Measurements from ENCODE around the gene EHD4.

The EHD4 gene

DNA sequence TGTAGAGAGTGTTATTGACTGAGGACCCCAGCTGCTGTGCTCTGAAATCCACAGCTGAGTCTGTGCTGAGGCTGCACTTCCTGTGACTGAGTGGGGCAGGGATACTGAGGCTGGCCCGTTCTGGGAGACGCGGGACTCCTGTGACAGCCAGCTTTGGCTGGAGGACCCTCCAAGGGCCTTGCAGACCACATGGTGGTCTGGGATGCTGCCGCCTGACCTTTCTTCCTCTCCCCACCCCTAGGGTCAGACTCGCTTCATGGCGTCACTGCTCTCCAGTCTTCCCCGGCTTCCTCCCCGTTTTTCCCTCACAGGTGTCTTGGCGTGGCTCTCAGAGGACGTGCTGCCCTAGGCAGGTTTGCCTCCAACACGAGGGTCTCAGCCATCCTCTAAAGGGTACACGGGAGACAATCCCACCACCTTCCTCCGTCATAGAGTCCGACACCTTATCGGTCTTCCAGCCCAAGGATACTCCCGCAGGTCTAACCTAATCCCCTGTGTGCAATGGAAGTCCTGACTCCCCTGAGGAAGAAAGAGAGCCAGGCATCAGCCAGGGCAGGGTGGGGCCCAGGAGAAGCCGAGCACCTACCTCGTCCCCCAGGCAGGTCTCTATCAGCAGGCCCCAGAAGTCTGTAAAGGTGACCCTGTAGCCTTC, 19.9 kb upstream of the EHD4 start:
- Histone ChIP-seq H3K79me2 (ENCODE audit: insufficient read depth, low read length) (no peaks in the 10 kb centered on the region), H3K9me2 (ENCODE audit: low read depth, low read length) (no peaks in the 10 kb centered on the region), H3K4me3 (ENCODE audit: low read depth, low read length, poor library complexity, severe bottlenecking) (no peak overlapping the region), H3K4me1 (ENCODE audit: insufficient read depth, low read length, severe bottlenecking) (no peaks in the 10 kb centered on the region), H3K9ac (ENCODE audit: low read length) (no peak overlapping the region), H3F3A (ENCODE audit: insufficient read depth, low read length) (no peaks in the 10 kb centered on the region), H3K27me3 (ENCODE audit: insufficient read depth, low read length) (0 out of 2 replicates have a peak, but pooled peaks cover 5% of the 10 kb centered on the region), H2AFZ (ENCODE audit: low read length) (no peak overlapping the region), H3K9me3 (ENCODE audit: low read length) (no peaks in the 10 kb centered on the region), H3K27ac (ENCODE audit: low read depth, low read length, poor library complexity, severe bottlenecking) (no peak overlapping the region), H4K20me1 (ENCODE audit: insufficient read depth, low read length) (no peaks in the 10 kb centered on the region), H3K36me3 (ENCODE audit: insufficient read depth, low read length) (no peaks in the 10 kb centered on the region), H3K4me2 (ENCODE audit: low read length) (no peak overlapping the region)
- TF ChIP-seq EZH2 (IDR thresholded peaks at IDR 0.05; ENCODE audit: borderline replicate concordance, low read length): no peak
- TF ChIP-seq, protein P1, sequence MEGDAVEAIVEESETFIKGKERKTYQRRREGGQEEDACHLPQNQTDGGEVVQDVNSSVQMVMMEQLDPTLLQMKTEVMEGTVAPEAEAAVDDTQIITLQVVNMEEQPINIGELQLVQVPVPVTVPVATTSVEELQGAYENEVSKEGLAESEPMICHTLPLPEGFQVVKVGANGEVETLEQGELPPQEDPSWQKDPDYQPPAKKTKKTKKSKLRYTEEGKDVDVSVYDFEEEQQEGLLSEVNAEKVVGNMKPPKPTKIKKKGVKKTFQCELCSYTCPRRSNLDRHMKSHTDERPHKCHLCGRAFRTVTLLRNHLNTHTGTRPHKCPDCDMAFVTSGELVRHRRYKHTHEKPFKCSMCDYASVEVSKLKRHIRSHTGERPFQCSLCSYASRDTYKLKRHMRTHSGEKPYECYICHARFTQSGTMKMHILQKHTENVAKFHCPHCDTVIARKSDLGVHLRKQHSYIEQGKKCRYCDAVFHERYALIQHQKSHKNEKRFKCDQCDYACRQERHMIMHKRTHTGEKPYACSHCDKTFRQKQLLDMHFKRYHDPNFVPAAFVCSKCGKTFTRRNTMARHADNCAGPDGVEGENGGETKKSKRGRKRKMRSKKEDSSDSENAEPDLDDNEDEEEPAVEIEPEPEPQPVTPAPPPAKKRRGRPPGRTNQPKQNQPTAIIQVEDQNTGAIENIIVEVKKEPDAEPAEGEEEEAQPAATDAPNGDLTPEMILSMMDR (IDR thresholded peaks at IDR 0.05; ENCODE audit: low read length): no peak

DNA sequence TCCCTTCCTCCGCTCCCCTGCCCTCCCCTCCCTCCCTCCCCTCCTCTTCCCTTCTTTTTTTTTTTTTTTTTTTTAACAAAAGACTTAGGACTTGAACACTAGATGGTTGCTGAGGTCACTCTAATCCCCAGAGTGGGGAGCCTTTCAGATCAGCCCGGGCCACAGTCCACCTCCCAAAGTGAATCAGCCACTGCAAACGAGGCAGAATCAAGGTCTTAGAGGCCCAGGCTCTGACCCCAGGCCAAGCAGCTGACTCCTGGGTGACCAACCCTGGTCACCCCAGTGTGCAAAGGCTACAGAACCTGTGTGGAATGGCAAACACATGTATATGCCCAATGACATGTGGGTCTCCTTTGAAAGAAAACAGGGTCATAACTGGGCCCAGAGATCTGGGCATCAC, 18.3 kb upstream of the EHD4 start:
- Histone ChIP-seq H3K27me3 (ENCODE audit: insufficient read depth, low read length) (0 out of 2 replicates have a peak, but pooled peaks cover 3% of the 10 kb centered on the region), H4K20me1 (ENCODE audit: insufficient read depth, low read length) (no peaks in the 10 kb centered on the region), H3K79me2 (ENCODE audit: insufficient read depth, low read length) (no peaks in the 10 kb centered on the region), H2AFZ (ENCODE audit: low read length) (no peak overlapping the region), H3K9ac (ENCODE audit: low read length) (no peak overlapping the region), H3K27ac (ENCODE audit: low read depth, low read length, poor library complexity, severe bottlenecking) (no peak overlapping the region), H3F3A (ENCODE audit: insufficient read depth, low read length) (no peaks in the 10 kb centered on the region), H3K36me3 (ENCODE audit: insufficient read depth, low read length) (no peaks in the 10 kb centered on the region), H3K4me3 (ENCODE audit: low read depth, low read length, poor library complexity, severe bottlenecking) (no peak overlapping the region), H3K9me2 (ENCODE audit: low read depth, low read length) (no peaks in the 10 kb centered on the region), H3K4me2 (ENCODE audit: low read length) (no peak overlapping the region), H3K9me3 (ENCODE audit: low read length) (no peaks in the 10 kb centered on the region), H3K4me1 (ENCODE audit: insufficient read depth, low read length, severe bottlenecking) (no peaks in the 10 kb centered on the region)
- no peak for TF ChIP-seq EZH2 (IDR thresholded peaks at IDR 0.05; ENCODE audit: borderline replicate concordance, low read length)
- TF ChIP-seq, protein P1 (IDR thresholded peaks at IDR 0.05; ENCODE audit: low read length): no peak

DNA sequence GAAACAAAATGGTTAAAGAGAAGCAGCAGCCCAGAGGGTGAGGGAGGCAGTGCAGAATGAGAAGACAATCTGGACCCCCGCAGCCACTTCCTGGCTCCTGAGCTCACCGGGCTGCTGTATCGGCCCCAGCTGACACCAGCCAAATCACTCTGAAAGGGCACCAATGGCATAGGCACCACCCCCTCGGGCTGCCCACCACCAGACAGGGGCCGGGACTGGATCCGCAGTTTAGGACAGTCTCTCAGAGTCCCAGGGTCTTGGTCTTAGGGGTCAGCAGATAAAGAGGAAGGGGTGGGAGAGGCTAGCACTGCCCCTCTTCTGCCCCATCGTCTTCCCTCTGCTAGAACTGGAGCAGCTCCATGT, 17.9 kb upstream of the EHD4 start:
- Histone ChIP-seq H3K4me3 (ENCODE audit: low read depth, low read length, poor library complexity, severe bottlenecking) (no peak overlapping the region), H3K9me2 (ENCODE audit: low read depth, low read length) (no peaks in the 10 kb centered on the region), H3K36me3 (ENCODE audit: insufficient read depth, low read length) (no peaks in the 10 kb centered on the region), H3K9ac (ENCODE audit: low read length) (no peak overlapping the region), H4K20me1 (ENCODE audit: insufficient read depth, low read length) (no peaks in the 10 kb centered on the region), H3K27me3 (ENCODE audit: insufficient read depth, low read length) (no peaks in the 10 kb centered on the region), H3K9me3 (ENCODE audit: low read length) (no peaks in the 10 kb centered on the region), H3K79me2 (ENCODE audit: insufficient read depth, low read length) (no peaks in the 10 kb centered on the region), H3F3A (ENCODE audit: insufficient read depth, low read length) (no peaks in the 10 kb centered on the region), H2AFZ (ENCODE audit: low read length) (no peak overlapping the region), H3K4me2 (ENCODE audit: low read length) (no peak overlapping the region), H3K27ac (ENCODE audit: low read depth, low read length, poor library complexity, severe bottlenecking) (no peak overlapping the region), H3K4me1 (ENCODE audit: insufficient read depth, low read length, severe bottlenecking) (no peaks in the 10 kb centered on the region)
- TF ChIP-seq, protein P1 (IDR thresholded peaks at IDR 0.05; ENCODE audit: low read length): no peak
- no peak for TF ChIP-seq EZH2 (IDR thresholded peaks at IDR 0.05; ENCODE audit: borderline replicate concordance, low read length)
